GM19239 (cell line): ENCODE results near the gene ARIH2.

Experiments
- DNase-seq: peaks from one replicate; pipeline ENCODE4 v3.0.0; 2011; ENCODE audit warnings: low spot score; ENCODE audit not compliant: insufficient read length
- FAIRE-seq: peaks from 2 replicates; lab custom pipeline; 2011; peaks lifted over from hg19 to GRCh38; lab: Jason Lieb, UNC

Gene ARIH2

DNA sequence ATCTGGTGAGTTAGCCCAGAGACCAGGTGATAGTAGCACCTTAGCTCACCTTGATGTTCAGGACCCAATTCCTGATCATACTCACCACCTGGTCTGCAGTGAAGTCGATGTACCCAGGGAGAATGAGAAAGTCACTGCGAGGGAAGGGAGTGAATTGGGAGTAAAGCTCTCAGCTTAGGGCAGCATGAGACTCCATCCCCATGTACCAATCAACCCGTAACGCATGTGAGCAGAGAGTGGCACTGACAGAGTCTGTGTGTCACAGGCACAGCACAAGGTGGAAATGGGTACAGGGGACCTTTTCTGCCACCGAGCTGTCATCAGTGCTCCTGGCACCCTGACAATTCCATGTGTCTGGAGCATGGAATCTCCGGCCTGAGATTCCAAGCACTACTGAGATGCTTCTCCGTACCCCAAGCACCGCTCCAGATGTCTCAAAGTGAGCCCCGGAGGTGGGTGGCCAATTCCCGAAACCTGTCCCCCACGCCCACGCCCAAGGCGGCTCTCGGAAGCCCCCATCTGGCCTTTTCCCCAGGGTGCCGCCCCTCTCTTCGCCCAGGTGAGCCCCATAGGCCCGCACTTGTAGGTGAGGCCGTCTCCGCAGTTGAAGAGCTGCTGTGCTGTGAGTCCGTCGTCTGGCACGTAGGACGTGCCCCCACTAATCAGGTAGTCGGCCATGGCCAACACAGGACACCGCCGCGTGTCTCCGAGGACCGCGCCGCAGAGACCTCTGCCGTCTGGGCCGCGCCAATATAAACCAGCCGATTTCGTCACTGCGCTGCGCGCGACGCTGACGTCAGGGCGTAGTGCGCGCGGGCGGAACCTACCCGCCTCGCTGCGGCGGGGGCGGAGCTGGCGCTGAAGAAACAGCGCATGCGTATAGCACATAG lies 110.3 kb downstream of the ARIH2 start, which contains the start of gene IMPDH2:
IMPDH2 (minus strand) TSS at position 726 of the 890 bp plus-strand sequence; CDS start at position 678, 48 bp downstream.
- DNase-seq (peak; percentile 60), FAIRE-seq (peak; percentile 97)

DNA sequence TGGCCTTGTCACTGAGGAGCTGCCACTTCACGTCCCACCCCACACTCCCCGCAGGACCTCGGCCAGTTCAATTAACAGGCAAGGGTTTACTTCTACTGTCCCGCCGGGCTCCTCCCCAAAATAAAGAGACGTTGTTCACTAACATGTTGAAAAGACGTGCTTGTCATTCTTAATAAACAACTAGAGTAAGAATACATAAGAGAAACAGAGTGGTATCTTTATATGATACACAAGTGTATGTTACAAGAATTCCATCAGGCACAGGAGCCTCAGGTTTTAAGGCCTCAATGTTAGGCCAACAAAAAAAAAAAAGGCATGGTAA lies 110.9 kb downstream of the ARIH2 start:
- no peak for DNase-seq
- no peak for FAIRE-seq

DNA sequence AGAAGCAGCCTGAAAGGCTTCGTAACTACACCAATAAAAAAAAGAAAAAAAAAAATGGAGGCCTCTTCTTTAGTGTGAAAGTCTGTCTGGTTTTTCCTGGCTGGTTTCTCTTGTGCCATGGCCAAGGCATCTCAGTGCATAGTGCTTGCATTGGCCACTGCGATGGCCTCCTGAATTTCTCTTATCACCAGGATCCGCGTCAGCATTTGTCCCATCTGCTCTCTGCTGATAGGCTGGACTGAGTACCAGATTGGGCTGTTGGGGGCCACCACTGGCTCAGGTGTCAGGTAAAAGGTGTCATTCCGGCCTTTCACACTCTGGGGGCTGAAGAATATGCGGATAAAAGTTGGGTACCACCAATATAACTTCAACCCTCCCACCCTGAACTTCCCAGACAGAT lies 111.7 kb downstream of the ARIH2 start:
- FAIRE-seq = no peak
- DNase-seq = no peak

DNA sequence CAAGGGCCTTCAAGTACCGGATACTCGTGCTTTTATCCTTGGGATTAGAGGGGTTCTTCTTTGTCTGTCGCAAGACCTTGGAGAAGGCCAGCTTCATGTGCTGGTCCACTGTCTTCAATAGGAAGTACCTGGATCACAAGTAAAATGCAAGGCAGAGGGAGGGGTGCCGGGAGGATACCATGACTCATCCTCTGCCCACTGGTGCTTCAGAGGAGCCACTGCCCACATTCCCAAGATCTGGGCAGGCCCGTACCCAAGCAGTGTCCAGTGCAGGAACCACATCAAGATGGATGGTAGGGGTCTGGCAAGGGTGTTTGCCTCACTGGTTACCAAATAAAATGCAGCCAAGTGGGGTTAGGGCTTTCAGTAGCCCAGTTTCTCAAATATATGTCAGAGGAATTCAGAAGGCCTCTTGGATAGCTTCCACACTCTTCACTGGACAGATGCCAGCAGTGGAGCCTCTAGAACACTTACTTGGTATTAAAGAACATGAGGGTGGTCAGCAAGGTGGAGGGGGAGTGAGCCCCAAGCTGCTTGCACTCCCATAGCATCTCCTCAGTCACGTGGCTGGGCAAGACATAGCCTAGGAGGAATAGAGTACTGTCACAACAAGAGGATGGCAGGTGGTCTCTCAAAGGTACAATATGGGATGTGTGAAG lies 114.1 kb downstream of the ARIH2 start:
- DNase-seq (no peak), FAIRE-seq (no peak)

DNA sequence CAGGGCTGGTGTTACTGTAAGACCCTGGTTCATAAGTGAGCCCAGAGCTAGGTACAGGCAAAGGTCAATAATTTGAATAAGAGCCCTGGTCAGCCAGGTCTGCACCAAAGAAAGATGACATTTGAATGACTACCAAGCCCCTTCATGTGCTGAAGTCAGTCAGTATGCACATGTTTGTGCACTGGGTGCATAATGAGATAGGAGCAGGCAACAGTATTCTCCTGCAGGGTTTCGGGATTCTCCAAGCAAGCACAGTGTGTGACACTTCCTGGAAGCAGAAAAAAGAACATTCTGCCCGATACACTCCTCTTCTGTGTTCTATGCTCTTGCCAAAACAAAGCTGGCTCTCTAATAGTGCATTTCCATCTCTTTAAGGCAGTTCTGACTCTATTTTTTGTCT lies 116.0 kb downstream of the ARIH2 start:
- FAIRE-seq (no peak), DNase-seq (no peak)

DNA sequence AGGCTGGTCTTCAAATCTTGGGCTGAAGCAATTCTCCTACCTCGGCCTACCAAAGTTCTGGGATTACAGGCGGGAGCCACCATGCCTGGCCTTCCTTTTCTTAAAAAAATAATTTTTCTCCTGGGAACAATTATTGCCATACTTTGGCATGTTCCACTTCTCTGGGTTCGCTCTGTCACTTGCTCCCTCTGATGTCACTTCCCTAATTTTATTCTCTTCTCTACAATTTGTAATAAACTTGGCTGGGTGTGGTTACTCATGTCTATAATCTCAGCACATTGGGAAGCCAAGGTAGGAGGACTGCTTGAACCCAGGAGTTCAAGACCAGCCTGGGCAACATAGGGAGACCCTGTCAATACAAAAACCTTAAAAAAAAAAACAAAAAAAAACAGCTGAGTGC lies 116.6 kb downstream of the ARIH2 start:
- no peak for FAIRE-seq

More for the DNA sequence above, 116.6 kb downstream of the ARIH2 start:
- no peak for DNase-seq
